Posterior vena cava (tissue), 2 donors: ENCODE results near the gene CAND2. TPM values are rescaled to one million over a fixed set of nuclear protein-coding genes. Genes with fewer than 3 reads are reported as not detected.

Experiments
- DNase-seq: peaks from one replicate; pipeline ENCODE4 v3.0.0-alpha.2; 2020; ENCODE audit warnings: low spot score
- intact Hi-C, 2 donors: fragments of 100-400 bp; cut with DNase I; formaldehyde crosslinking; loops; one replicate each; pipeline versions ENCODE4 v1.14.1 to v1.14.2; 2022 to 2023
- long read RNA-seq, 2 donors: library from polyadenylated mRNA; unstranded; transcript quantifications; one replicate each; pipeline ENCODE4 v2.0.0, GENCODE V29; 2020 to 2021
- total RNA-seq, 2 donors: library from RNA; stranded (reverse); fragmentation: NEBNext Ultra II Directional; extraction: Animal tissue kit (Norgen Biotek cat#: 25700); gene quantifications; one replicate each; pipeline ENCODE4 v1.2.1, GENCODE V29; 2021
- donor health status: DM: yes; HTN: yes; CAD: no.
- donor health status: DM: yes; HTN: yes; CAD: no.

CAND2 gene
- 10 to 100 TPM; 13.1 to 16.8 TPM for total RNA-seq
- long read RNA-seq, donor 1, partial matches to known transcripts, result 6 of 6 reads
- long read RNA-seq, donor 1, other reads (novel, unspliced or antisense), result 0 of 6 reads
- long read RNA-seq, donor 2, partial matches to known transcripts, result 16 of 19 reads
- long read RNA-seq, donor 2, other reads (novel, unspliced or antisense), result 3 of 19 reads

- DNase-seq, result peak; percentile 89
- intact Hi-C loops, result no loop called here
These were observed at the start of gene CAND2 for GRCh38 chr3:12796171-12797123. Gene CAND2 (plus strand): TSS chr3:12796680. CDS start chr3:12796721, 41 bp downstream.

GRCh38 chr3:12748477-12748876 lies 48.0 kb upstream of the CAND2 start:
- DNase-seq, result no peak
- intact Hi-C loops, result no loop called here

- intact Hi-C loops, result no loop called here
- DNase-seq, result no peak
These were observed 46.3 kb upstream of the CAND2 start for GRCh38 chr3:12750223-12750622.

- DNase-seq, result no peak
- intact Hi-C loops, result no loop called here
These were observed 45.8 kb upstream of the CAND2 start for GRCh38 chr3:12750658-12751071.

GRCh38 chr3:12751571-12751970 lies 44.9 kb upstream of the CAND2 start:
- DNase-seq, result no peak
- intact Hi-C loops, result no loop called here

GRCh38 chr3:12752102-12752501 lies 44.4 kb upstream of the CAND2 start:
- DNase-seq, result no peak
- intact Hi-C loops, result no loop called here

- intact Hi-C loops, result no loop called here
- no peak for DNase-seq
These were observed 43.7 kb upstream of the CAND2 start for GRCh38 chr3:12752809-12753208.

- no peak for DNase-seq
- intact Hi-C loops, result no loop called here
These were observed 43.0 kb upstream of the CAND2 start for GRCh38 chr3:12753275-12754028.

GRCh38 chr3:12754313-12754712 lies 42.2 kb upstream of the CAND2 start:
- intact Hi-C loops, result no loop called here
- no peak for DNase-seq

GRCh38 chr3:12755754-12756153 lies 40.7 kb upstream of the CAND2 start:
- intact Hi-C loops, result no loop called here
- DNase-seq, result no peak

- intact Hi-C loops, result no loop called here
- DNase-seq, result no peak
These were observed 40.3 kb upstream of the CAND2 start for GRCh38 chr3:12756175-12756574.

GRCh38 chr3:12756635-12757034 lies 39.8 kb upstream of the CAND2 start:
- DNase-seq, result no peak
- intact Hi-C loops, result no loop called here

GRCh38 chr3:12758025-12758781 lies 38.3 kb upstream of the CAND2 start:
- intact Hi-C loops, result no loop called here
- peak; percentile 86 for DNase-seq

GRCh38 chr3:12759097-12759679 lies 37.3 kb upstream of the CAND2 start, which contains the start of gene TMEM40:
Gene TMEM40 (minus strand): TSS chr3:12759259. CDS start chr3:12749832, 9,427 bp downstream.
- DNase-seq, result no peak
- intact Hi-C loops, result no loop called here

- intact Hi-C loops, result no loop called here
- DNase-seq, result no peak
These were observed 36.6 kb upstream of the CAND2 start for GRCh38 chr3:12759693-12760565.

- DNase-seq, result no peak
- intact Hi-C loops, result no loop called here
These were observed 32.2 kb upstream of the CAND2 start for GRCh38 chr3:12764171-12764776.

GRCh38 chr3:12766541-12766940 lies 29.9 kb upstream of the CAND2 start:
- DNase-seq, result peak; percentile 24
- intact Hi-C loops, result no loop called here
